GM12892 (cell line): ENCODE data around the gene COPS7A.

Experiments used
- POLR2A ChIP-seq: IDR thresholded peaks from 2 replicates; pipeline ENCODE4 v1.6.1; 2011; ENCODE audit warnings: low read depth, low read length, control low read depth
- POLR2AphosphoS5 ChIP-seq: IDR thresholded peaks from 2 replicates; pipeline ENCODE4 v1.6.1; 2011; ENCODE audit warnings: low read depth, low read length, control low read depth
- TAF1 ChIP-seq: IDR thresholded peaks from 2 replicates; pipeline ENCODE4 v1.6.1; 2011; ENCODE audit warnings: low read depth, mild to moderate bottlenecking, control low read depth, low read length, borderline replicate concordance

DNA sequence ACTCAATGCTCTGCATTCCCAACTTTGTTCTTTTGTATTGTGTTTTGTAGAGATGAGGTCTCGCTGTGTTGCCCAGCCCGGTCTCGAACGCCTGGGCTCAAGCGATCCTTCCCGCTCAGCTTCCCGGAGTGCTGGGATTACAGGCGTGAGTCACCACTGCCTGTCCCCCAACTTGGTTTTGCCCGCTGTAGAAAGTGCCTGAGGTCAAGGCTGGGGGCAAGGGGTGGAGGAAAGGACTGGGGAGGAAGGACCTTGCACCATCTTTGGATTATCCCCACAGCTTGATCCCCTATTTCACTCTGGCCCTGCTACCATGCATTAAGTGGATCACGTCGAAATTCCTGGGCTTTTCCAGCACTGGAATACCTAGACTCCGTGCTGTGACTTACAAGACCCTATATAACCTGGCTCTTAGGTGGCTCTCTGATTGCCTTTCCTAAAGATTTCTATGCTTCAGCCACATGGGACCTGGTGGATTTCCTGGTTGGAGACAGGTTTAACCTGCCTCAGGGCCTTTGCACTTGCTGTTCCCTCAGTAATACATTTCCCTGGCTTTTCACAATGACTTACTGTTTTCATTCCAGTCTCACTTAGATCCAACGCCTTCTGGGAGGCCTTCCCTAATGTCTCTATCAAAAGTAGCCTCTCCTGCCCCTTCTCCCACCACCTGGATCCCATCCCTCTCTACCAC, 22.6 kb upstream of the COPS7A start:
- TF ChIP-seq POLR2A (no peak), POLR2AphosphoS5 (no peak), TAF1 (no peak)
